ENCODE results near the gene ZBTB40.

DNA sequence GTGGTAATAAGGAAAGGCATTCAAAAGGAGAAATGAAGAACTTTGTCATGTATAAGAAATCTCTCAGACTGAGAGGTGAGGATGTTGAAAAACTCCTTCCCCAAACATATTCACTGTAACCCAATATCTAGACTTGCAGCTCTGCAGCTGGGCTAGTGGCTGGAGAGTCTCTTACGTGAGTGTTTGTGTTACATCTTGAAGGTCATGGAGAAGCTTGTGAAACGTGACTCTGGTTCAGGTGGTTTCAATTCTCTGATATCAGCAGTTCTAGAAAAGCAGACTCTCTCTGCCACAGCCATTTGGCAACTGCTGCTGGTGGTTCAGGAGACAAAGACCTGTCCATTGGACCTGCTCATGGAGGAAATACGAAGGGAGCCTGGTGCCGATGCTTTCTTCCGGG lies 56.7 kb downstream of the ZBTB40 start:
- TF ChIP-seq, protein P1, sequence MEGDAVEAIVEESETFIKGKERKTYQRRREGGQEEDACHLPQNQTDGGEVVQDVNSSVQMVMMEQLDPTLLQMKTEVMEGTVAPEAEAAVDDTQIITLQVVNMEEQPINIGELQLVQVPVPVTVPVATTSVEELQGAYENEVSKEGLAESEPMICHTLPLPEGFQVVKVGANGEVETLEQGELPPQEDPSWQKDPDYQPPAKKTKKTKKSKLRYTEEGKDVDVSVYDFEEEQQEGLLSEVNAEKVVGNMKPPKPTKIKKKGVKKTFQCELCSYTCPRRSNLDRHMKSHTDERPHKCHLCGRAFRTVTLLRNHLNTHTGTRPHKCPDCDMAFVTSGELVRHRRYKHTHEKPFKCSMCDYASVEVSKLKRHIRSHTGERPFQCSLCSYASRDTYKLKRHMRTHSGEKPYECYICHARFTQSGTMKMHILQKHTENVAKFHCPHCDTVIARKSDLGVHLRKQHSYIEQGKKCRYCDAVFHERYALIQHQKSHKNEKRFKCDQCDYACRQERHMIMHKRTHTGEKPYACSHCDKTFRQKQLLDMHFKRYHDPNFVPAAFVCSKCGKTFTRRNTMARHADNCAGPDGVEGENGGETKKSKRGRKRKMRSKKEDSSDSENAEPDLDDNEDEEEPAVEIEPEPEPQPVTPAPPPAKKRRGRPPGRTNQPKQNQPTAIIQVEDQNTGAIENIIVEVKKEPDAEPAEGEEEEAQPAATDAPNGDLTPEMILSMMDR (IDR thresholded peaks at IDR 0.05; ENCODE audit: low read depth, low read length), result no peak
- no peak for TF ChIP-seq EZH2phosphoT487 (IDR thresholded peaks at IDR 0.05; ENCODE audit: low read depth)

Data from OCI-LY3 (cell line).